K562 (cell line): Measurements from ENCODE around the gene VPS26A.

ENCODE experiments used
- CREB1 ChIP-seq, 2 experiments: sonication (generic) in 1 of 2; formaldehyde crosslinking in 1 of 2; IDR thresholded peaks; 2 replicates each; pipeline versions ENCODE4 v1.6.1 to v1.8.0; 2012 to 2022; ENCODE audit warnings: inconsistent platforms in 1 of 2, mild to moderate bottlenecking in 1 of 2, missing genetic modification reagents in 1 of 2, moderate library complexity in 1 of 2
- EZH2 ChIP-seq: IDR thresholded peaks from 2 replicates; pipeline ENCODE4 v1.6.1; 2012; ENCODE audit warnings: low read depth, mild to moderate bottlenecking, inconsistent platforms, low read length, borderline replicate concordance
- NCOR1 ChIP-seq: fragments of 450-650 bp; IDR thresholded peaks from 2 replicates; pipeline ENCODE4 v1.6.1; 2016; ENCODE audit warnings: mild to moderate bottlenecking, moderate library complexity
- TF ChIP-seq, protein P1 (sequence below), 3 experiments: IDR thresholded peaks in 2 of 3; conservative IDR thresholded peaks in 1 of 3; 2 replicates each; pipeline ENCODE4 v1.5.1; 2011 to 2012; ENCODE audit warnings: low read length in 3 of 3, mild to moderate bottlenecking in 3 of 3, control low read depth in 2 of 3, improper control_type of control experiment in 1 of 3, inconsistent platforms in 1 of 3, low read depth in 1 of 3, mixed read lengths in 1 of 3, moderate library complexity in 1 of 3; ENCODE audit not compliant: insufficient read depth in 2 of 3

DNA sequence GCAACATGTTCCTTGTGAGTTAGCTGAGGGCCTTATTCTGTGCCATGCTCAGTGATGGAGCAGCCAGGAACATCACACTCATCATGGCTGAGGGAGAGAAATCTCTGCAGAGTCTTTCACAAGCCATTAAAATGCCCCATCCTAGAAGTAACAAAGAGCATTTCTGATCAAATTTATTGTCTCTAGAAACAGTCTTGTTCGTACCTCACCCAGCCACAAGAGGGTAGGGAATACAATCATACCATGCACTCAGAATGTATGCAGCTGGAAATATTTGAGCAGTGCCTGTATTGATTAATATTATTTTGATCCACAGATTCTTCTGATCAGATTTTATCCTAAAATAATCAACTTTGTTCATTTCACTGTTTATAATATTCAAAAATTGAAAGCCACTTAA, 17.3 kb downstream of the VPS26A start:
- TF ChIP-seq NCOR1 = no peak
- TF ChIP-seq, protein P1, sequence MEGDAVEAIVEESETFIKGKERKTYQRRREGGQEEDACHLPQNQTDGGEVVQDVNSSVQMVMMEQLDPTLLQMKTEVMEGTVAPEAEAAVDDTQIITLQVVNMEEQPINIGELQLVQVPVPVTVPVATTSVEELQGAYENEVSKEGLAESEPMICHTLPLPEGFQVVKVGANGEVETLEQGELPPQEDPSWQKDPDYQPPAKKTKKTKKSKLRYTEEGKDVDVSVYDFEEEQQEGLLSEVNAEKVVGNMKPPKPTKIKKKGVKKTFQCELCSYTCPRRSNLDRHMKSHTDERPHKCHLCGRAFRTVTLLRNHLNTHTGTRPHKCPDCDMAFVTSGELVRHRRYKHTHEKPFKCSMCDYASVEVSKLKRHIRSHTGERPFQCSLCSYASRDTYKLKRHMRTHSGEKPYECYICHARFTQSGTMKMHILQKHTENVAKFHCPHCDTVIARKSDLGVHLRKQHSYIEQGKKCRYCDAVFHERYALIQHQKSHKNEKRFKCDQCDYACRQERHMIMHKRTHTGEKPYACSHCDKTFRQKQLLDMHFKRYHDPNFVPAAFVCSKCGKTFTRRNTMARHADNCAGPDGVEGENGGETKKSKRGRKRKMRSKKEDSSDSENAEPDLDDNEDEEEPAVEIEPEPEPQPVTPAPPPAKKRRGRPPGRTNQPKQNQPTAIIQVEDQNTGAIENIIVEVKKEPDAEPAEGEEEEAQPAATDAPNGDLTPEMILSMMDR (IDR thresholded peaks at IDR 0.05 in 2 of 3, conservative IDR thresholded peaks at IDR 0.05 in 1 of 3; ENCODE audit: insufficient read depth in 2 of 3, low read depth in 1 of 3, low read length in 3 of 3) = no peak
- no peak for TF ChIP-seq EZH2
- TF ChIP-seq CREB1 (IDR thresholded peaks at IDR 0.05) = no peak
- TF ChIP-seq CREB1 (CRISPR knock-in tag; IDR thresholded peaks at IDR 0.05) = no peak
